ENCODE results near the gene CENPM.

CENPM gene

DNA sequence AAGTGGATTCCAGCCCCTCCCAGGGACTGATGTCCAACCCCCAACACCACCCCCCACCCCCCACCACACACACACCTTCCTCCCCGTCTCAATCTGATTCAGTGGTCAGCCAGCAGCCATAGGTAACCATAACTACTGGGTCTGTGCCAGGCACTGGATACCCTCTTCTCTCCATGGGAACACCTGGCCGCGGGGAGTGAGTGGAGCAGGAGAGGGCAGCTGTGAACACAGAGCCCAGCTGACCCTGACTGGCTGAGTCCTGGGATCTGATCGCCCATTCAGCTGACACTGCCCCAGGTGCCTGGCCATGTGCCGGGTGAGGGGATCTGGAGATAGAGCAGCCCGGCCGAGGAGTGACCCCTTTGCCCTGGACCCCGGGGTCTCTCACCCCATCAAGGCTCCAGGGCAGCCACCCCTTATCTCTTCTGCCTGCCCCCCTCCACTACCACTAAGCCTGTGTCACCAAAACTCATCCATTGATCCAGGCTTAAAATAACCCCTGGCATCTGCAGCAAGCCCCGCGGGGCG lies 29.5 kb downstream of the CENPM start:
- no peak for TF ChIP-seq GATA3 (IDR thresholded peaks at IDR 0.05; ENCODE audit: low read depth, low read length)
- TF ChIP-seq GATA2 (IDR thresholded peaks at IDR 0.05; ENCODE audit: low read depth, low read length), result no peak

DNA sequence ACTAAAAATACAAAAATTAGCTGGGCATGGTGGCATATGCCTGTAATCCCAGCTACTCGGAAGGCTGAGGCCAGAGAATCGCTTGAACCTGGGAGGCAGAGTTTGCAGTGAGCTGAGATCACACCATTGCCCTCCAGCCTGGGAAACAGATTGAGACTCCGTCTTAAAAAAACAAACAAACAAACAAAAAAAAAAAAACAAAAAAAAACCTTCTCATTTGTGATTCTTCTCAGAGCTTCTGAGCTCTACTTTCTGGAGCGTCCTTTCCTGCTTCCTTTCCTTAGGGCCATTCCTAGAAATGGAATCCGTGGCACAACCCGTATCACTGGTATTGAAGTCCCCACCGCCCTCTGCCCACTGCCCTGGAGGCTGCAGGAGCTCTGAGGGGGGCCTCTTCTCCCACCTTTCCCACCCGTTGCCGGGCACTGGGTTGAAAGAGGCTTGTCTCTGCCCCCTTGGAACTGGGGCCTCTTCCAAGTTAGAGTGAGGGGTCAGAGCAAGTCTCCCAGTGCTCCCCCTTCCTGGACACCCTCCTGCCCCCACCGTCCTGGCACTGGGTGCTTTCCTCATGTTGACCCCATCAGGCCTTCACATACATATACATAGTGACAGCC lies 30.1 kb downstream of the CENPM start:
- TF ChIP-seq GATA2 (IDR thresholded peaks at IDR 0.05; ENCODE audit: low read depth, low read length), result no peak
- no peak for TF ChIP-seq GATA3 (IDR thresholded peaks at IDR 0.05; ENCODE audit: low read depth, low read length)

DNA sequence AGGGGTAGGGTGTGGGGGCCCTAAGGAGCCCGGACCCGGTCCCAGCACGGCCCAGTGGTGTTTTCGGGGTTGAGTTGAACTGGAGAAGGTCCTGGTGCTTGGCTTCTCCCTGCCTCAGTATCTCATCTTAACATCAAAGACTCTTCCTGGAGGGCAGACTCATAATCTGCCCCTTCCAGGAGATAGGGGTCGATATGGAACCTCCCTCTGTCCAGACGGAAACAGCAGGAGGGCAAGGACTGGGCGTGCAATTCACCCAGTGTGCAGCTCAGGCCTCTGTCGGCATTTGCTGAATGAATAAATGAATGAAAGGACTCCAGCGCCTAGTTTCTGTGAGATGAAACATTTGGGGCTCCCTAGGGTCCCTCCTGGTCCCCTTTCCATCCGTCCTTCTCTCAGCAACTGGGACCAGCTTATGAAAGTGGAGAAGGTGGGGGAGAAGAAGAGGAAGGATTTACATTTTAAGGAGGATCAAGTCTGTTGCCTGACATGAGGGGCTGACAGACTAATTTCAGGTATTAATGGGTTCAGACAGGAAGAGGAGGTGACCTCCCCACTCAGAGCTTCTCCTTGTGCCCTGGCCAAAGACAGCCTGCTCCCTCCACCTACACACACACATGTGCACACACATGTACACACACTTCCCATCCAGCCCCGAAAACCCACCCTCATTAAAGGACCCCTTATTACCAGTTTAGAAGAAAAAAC lies 31.0 kb downstream of the CENPM start:
- TF ChIP-seq GATA3 (IDR thresholded peaks at IDR 0.05; ENCODE audit: low read depth, low read length), result no peak
- no peak for TF ChIP-seq GATA2 (IDR thresholded peaks at IDR 0.05; ENCODE audit: low read depth, low read length)

DNA sequence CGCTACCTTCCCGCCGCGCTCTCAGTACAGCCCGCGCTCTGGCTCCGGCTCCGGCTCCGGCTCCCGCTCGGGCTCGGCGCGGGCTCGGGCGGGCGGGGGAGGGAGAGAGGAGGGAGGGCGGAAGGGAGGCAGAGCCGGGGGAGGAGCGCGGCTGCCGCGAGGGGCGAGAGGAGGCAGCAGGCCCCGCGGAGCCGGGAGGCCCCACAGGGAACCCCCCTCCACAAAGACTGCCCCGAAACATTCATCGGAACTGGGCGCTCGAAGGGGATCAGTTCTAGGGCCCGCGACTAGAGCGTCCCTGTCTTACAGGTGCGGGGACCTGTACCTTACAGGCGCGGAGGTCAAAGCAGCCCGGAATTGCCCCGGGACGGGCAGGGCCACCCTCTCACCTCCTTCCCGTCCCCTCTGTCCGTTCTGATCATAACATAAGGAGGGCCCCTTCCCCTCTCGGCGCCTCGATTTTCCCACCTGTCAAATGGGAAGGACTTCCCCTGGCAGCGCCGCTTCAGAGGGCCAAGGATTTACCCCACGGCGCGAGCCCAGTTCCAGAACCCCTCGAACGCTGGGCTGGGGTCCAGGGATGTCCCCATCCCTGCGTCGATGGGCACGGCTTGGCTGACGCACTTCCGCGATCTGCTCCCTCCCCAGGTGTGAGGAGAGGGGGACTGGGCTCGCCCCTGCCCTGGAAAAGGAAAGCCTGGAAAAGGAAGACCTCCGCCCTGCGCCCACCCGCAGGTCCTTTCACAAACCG lies 31.7 kb downstream of the CENPM start, which contains the start of gene SHISA8:
Gene SHISA8 (minus strand): TSS at position 40 of the 751 bp plus-strand sequence. CDS start 407 bp downstream, outside the sequence.
- no peak for TF ChIP-seq GATA3 (IDR thresholded peaks at IDR 0.05; ENCODE audit: low read depth, low read length)
- no peak for TF ChIP-seq GATA2 (IDR thresholded peaks at IDR 0.05; ENCODE audit: low read depth, low read length)

DNA sequence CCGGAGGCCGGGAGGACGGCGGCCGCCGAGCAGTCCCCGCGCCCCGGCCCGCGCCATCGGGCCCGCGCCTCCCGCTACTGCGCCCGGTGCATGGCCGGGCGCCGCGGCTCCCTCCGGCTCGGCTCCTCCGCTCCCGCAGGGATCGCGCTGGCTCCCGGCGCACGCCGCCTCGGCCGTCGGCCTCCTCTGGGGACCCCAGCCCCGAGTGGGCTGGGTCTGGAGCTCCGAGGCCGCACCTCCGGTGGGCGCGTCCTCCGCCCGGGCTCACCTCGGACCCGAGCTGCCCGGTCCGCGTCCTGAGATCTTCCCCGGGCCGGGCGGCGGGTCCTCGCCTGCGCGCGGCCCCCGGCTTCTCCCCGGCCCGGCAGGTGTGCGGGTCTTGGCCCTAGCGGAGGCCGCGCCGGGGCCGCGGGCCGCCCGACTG lies 32.3 kb downstream of the CENPM start:
- no peak for TF ChIP-seq GATA2 (IDR thresholded peaks at IDR 0.05; ENCODE audit: low read depth, low read length)

DNA sequence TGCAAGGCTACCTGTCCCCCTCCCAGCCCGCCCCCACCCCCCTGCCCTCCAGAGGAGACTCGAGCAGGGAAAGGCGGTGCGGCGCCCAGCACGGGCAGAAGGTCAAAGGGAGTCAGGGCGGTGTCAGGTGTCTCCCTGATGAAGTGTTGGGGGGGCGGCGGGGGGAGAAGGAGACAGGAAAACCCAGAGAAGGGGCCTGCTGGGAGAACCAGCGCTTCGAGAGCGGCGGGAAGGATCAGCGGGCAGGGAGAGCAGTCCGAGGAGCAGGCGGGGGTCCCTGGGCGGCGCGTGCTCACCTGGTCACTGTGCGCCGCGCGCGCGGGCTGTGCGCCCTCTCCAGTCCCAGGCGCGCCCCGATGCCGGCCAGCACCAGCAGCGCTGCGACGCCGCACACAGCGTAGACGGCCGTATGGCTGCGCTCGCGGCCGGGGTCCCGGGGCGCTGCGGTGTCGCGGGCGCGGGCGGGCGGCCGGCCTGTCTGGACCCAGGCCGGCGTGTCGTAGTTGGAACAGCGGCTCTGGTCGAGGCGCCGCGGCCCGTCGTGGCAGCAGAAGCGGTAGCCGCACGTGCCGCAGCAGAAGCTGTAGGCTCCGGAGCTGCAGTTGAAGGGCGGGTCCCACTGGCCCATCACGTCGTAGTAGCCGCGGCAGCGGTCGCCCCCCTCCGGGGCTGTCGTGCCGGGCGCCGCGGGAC lies 33.0 kb downstream of the CENPM start:
- TF ChIP-seq GATA3 (IDR thresholded peaks at IDR 0.05; ENCODE audit: low read depth, low read length), result no peak
- TF ChIP-seq GATA2 (IDR thresholded peaks at IDR 0.05; ENCODE audit: low read depth, low read length), result no peak

DNA sequence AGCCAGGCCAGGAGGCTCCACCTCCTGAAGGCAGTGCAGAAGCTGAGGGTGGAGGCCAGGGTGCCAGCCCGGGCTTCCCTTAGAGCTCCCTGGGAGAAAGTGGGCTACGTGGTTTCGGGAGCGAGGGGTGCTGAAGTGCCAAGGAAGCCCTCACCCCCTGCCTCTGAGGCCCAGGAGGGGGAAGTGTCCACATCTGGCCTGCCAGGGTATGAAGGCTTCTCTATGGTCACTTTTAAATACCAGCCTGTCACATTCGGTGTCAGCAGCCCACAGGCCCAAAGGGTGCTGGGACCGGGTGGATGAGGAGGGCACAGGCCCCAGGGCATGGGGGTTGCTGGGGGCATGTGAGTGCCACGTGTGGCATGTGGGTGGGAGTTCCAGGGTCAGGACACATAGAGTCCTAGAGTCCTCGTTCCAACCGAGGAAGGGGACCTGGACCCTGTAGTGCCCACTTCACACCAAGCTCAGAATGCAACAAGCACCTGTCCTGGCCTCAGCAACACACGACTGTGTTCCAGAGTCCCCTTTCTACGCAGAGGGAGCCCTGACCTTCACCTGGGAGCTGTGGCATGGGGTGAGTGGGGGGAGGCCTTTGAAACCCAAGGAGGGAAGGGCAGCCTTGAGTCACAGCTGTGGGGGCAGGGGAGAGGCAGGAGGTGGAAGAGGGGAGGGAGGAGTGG lies 33.8 kb downstream of the CENPM start:
- TF ChIP-seq GATA2 (IDR thresholded peaks at IDR 0.05; ENCODE audit: low read depth, low read length) (no peak), GATA3 (IDR thresholded peaks at IDR 0.05; ENCODE audit: low read depth, low read length) (no peak)

DNA sequence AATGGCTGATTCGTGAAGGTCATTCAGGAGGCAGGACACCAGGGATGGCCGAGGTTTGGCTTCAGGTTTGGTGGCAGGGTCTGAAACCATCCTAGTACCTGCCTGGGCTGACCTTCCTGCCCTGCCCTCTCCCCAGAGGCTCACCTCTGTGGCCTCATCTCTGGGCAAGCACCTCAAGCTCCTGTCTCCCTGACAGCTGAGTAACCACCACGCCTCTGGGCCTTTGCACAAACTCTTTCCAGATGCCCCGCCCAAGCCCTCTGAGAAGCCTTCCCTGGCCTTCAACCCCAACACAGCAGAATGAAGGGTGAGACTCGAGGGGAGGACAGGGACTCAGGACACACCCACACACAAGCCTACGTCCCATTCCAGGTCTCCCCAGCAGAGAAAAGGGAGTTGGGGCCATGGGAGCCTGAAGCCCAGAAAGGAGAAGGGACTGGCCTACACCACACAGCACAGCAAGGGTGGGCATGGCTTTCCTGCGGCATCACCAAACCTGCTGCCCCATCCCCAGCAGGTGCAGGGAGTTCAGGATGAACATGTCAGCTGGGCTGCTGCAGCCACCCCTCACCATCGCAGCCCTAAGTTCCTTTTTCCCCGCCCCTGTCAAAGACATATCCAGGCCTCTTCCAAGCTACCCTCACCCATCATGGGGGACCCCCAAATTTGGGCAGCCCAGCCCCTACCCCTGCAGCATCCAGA lies 34.5 kb downstream of the CENPM start:
- TF ChIP-seq GATA3 (IDR thresholded peaks at IDR 0.05; ENCODE audit: low read depth, low read length) (no peak), GATA2 (IDR thresholded peaks at IDR 0.05; ENCODE audit: low read depth, low read length) (no peak)

DNA sequence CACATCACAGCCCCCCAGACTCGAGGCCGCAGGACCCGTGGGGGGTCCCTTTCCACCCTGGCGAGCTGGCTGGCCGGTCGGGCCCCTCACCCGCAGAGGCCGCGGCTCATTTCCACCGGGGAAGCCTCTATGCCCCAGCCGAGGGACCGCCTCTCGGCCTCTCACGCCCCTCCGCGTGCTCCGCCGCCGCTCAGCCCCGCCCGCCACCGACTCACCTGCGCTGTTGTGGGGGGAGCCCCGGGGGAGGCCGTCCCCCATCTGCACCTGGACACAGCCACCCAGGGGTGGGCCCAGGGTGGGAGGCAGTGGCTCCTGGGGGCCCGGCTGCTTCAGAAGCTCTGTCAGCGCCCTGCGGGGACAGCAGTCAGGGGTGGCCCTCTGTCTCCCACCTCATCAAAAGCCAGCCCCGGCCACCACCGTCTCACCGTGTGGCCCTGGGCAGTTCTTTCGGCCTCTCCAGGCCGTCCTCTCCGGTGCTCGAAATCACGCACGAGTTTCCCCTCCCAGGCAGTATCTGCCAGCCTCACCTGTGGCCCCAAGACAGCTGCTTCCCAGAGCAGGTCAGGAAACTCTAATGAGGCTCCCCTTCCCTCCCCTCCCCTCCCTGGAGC lies 35.8 kb downstream of the CENPM start:
- TF ChIP-seq GATA2 (IDR thresholded peaks at IDR 0.05; ENCODE audit: low read depth, low read length), result no peak
- no peak for TF ChIP-seq GATA3 (IDR thresholded peaks at IDR 0.05; ENCODE audit: low read depth, low read length)

DNA sequence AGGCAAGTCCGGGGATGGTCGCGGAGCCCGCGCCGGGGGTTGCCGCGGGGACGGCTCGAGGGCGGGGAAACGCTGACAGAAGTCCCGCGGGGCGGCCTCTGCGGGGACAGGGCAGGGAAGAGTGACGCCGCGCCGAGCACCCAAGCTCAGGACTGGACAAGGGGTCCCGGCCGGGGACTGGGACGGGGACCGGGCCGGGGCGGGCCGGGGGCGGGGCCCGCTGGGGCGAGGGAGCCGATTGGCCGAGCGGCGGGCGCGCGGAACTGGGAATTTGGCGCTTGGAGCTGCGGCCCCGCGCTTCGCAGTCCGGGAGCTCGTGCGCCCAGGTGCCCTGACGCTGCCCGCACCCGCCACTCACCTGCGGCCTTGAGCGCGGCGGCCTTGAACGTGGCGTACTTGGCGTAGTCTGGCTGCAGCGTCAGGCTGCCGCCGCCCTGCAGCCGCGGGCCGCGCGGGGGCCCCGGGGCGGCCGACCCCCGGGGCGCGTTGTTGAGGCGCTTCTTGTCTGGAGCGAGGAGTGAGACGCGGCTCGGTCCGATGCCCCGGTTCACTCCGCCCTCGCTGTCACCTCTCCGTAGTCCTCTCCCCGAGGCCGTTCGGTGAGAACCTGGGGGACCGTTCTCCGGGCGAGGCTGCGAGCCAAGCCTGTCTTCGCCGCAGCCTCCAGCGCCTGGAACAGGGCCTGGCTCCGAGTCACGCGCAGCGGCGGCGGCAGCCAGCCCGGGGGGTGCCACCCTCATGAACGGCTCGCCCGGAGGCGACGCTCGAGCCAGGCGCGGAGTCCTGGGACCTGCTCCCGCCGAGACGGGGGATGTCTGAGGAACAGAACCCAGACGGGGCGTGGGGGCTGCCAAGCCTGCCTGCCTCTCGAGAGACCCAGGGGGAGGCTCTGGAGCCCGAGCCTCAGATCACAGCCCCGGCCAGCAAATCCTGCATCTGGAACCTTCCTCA lies 36.6 kb downstream of the CENPM start:
- TF ChIP-seq GATA2 (IDR thresholded peaks at IDR 0.05; ENCODE audit: low read depth, low read length) (no peak), GATA3 (IDR thresholded peaks at IDR 0.05; ENCODE audit: low read depth, low read length) (no peak)

DNA sequence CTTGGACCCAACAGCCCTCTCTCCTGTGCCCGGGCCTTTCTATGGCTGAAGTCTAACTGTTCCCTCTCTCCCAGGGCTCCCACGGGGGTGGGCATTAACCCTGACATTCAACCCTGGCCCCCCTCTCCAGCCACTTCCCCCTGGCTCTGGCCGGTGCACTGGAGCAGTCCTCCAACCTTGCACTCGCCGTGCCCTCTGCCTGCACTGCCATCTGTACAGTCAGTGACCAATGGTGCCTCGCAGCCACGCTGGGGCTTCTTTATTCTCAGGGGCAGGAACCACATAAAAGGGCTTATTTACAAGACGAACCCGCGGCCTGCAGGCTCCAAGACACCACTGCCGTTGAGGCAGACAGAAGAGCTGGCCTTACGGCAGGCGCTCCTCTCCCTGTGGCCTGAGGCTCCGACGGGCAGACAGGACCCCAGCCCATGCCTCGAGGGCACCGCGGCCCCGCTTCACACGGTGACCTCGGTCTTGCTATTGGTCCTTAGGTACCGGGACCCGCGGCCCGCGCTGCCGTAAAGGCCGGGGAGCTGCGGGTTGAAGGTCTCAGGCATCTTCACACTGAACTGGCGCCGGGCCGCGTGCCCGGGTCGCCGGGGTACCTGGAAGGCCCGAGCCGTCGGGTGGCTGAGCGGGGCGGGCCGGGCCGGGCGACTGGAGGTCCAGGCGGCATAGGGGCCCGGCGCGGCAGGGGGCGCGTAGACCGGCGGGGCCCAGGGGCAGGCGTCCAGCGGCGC lies 37.5 kb downstream of the CENPM start:
- no peak for TF ChIP-seq GATA2 (IDR thresholded peaks at IDR 0.05; ENCODE audit: low read depth, low read length)
- TF ChIP-seq GATA3 (IDR thresholded peaks at IDR 0.05; ENCODE audit: low read depth, low read length), result no peak
